Neural cell (in vitro differentiated cells): ENCODE measurements around the gene ARMC2. TPM values are rescaled to one million over a fixed set of nuclear protein-coding genes. Genes with fewer than 3 reads are reported as not detected.

ENCODE experiments used
- H2AFZ ChIP-seq: fragments of 200-600, 300-800 bp; sonication (generic), shearing (Covaris generic); 2 replicates; pipeline ENCODE4 v1.6.0; 2014; ENCODE audit warnings: low read depth, mild to moderate bottlenecking, antibody characterized with exemption, low read length, moderate library complexity
- H3F3A ChIP-seq: fragments of 200-600 bp; shearing (Covaris generic); 2 replicates; pipeline ENCODE4 v1.6.1; 2016; ENCODE audit warnings: mild to moderate bottlenecking, moderate library complexity, mixed read lengths, antibody characterized with exemption, low read length; ENCODE audit not compliant: insufficient read depth, poor library complexity, severe bottlenecking
- H3K27ac ChIP-seq: fragments of 200-600, 300-800 bp; sonication (generic), shearing (Covaris generic); 2 replicates; pipeline ENCODE4 v1.5.1; 2014; ENCODE audit warnings: mild to moderate bottlenecking, low read length, moderate library complexity
- H3K27me3 ChIP-seq: fragments of 300-800, 200-600 bp; sonication (generic), shearing (Covaris generic); 2 replicates; pipeline ENCODE4 v1.6.0; 2014; ENCODE audit warnings: mild to moderate bottlenecking, low read depth, low read length, moderate library complexity; ENCODE audit not compliant: insufficient read depth
- H3K36me3 ChIP-seq: fragments of 300-800, 200-600 bp; sonication (generic), shearing (Covaris generic); 2 replicates; pipeline ENCODE4 v1.5.1; 2014; ENCODE audit warnings: mild to moderate bottlenecking, antibody characterized with exemption, low read length, moderate library complexity; ENCODE audit not compliant: insufficient read depth
- H3K4me2 ChIP-seq: fragments of 300-800, 200-600 bp; sonication (generic), shearing (Covaris generic); 2 replicates; pipeline ENCODE4 v1.6.0; 2014; ENCODE audit warnings: mild to moderate bottlenecking, low read length
- H3K4me3 ChIP-seq: fragments of 300-800, 200-600 bp; sonication (generic), shearing (Covaris generic); 2 replicates; pipeline ENCODE4 v1.5.1; 2014; ENCODE audit warnings: mild to moderate bottlenecking, low read length, moderate library complexity
- H3K79me2 ChIP-seq: fragments of 200-600 bp; shearing (Covaris generic); replicated peaks from 2 replicates; pipeline ENCODE4 v1.6.0; 2014; ENCODE audit warnings: mild to moderate bottlenecking, low read length, moderate library complexity; ENCODE audit not compliant: insufficient read depth
- H3K9ac ChIP-seq: fragments of 300-800, 200-600 bp; sonication (generic), shearing (Covaris generic); 2 replicates; pipeline ENCODE4 v1.6.1; 2016; ENCODE audit warnings: mild to moderate bottlenecking, low read length, mixed read lengths
- H3K9me2 ChIP-seq: fragments of 200-600 bp; shearing (Covaris generic); 2 replicates; pipeline ENCODE4 v1.6.1; 2016; ENCODE audit warnings: mild to moderate bottlenecking, low read length, mixed read lengths; ENCODE audit not compliant: insufficient read depth
- H3K9me3 ChIP-seq: fragments of 200-600, 300-800 bp; sonication (generic), shearing (Covaris generic); 2 replicates; pipeline ENCODE4 v1.6.1; 2016; ENCODE audit warnings: mild to moderate bottlenecking, mixed run types, low read length, moderate library complexity, mixed read lengths
- H4K20me1 ChIP-seq: fragments of 200-600 bp; shearing (Covaris generic); 2 replicates; pipeline ENCODE4 v1.6.1; 2016; ENCODE audit warnings: mild to moderate bottlenecking, mixed run types; ENCODE audit not compliant: insufficient read depth
- CTCF ChIP-seq: fragments of 450-650 bp; IDR thresholded peaks from 2 replicates; pipeline ENCODE4 v1.5.1; 2014; ENCODE audit warnings: antibody characterized with exemption, mild to moderate bottlenecking, moderate library complexity; ENCODE audit not compliant: poor library complexity, severe bottlenecking
- EP300 ChIP-seq: fragments of 450-650 bp; conservative IDR thresholded peaks from 2 replicates; pipeline ENCODE4 v1.6.1; 2014; ENCODE audit warnings: antibody characterized with exemption, mild to moderate bottlenecking, moderate library complexity; ENCODE audit not compliant: poor library complexity, severe bottlenecking
- EZH2 ChIP-seq: fragments of 200-600, 300-800 bp; shearing (Covaris generic), sonication (generic); IDR thresholded peaks from 2 replicates; pipeline ENCODE4 v1.6.1; 2014; ENCODE audit warnings: antibody characterized with exemption, low read length, borderline replicate concordance, mild to moderate bottlenecking; ENCODE audit not compliant: insufficient read depth, poor library complexity, severe bottlenecking
- MXI1 ChIP-seq: fragments of 450-650 bp; conservative IDR thresholded peaks from 2 replicates; pipeline ENCODE4 v1.6.1; 2014; ENCODE audit warnings: antibody characterized with exemption, mild to moderate bottlenecking; ENCODE audit not compliant: poor library complexity, severe bottlenecking
- RAD21 ChIP-seq: fragments of 450-650 bp; conservative IDR thresholded peaks from 2 replicates; pipeline ENCODE4 v1.6.1; 2014; ENCODE audit warnings: antibody characterized with exemption, mild to moderate bottlenecking, moderate library complexity
- REST ChIP-seq: IDR thresholded peaks from 2 replicates; pipeline ENCODE4 v1.6.1; 2012; ENCODE audit warnings: borderline replicate concordance
- SMC3 ChIP-seq: fragments of 450-650 bp; conservative IDR thresholded peaks from 2 replicates; pipeline ENCODE4 v1.6.1; 2014; ENCODE audit warnings: antibody characterized with exemption, mild to moderate bottlenecking, moderate library complexity; ENCODE audit not compliant: poor library complexity
- TAF1 ChIP-seq: IDR thresholded peaks from 2 replicates; pipeline ENCODE4 v1.6.1; 2012; ENCODE audit warnings: low read depth
- polyA plus RNA-seq: library from polyadenylated mRNA; depleted of rRNA; stranded (reverse); fragments of >200 nt; gene quantifications from 2 replicates; pipeline ENCODE4 v1.2.3, GENCODE V29; 2014

The ARMC2 gene
- polyA plus RNA-seq, 1 donor from 2014 or later = 18.6 TPM

GRCh38 chr6:108870357-108870756 is 22.1 kb downstream of the ARMC2 start:
- no peaks in the 10 kb centered on the region for H3F3A ChIP-seq
- TF ChIP-seq RAD21 (no peak), EP300 (no peak), REST (no peak), SMC3 (no peak), EZH2 (no peak), MXI1 (no peak), TAF1 (no peak)

GRCh38 chr6:108872141-108872557 is 23.9 kb downstream of the ARMC2 start:
- Histone ChIP-seq H3K4me3 (no peak overlapping the region), H4K20me1 (no peaks in the 10 kb centered on the region), H3K9me2 (no peaks in the 10 kb centered on the region), H3K9me3 (no peaks in the 10 kb centered on the region), H2AFZ (no peak overlapping the region), H3K27ac (no peak overlapping the region), H3K79me2 (no peaks in the 10 kb centered on the region), H3K4me2 (no peak overlapping the region), H3K27me3 (no peaks in the 10 kb centered on the region), H3K36me3 (peaks cover 7% of the 10 kb centered on the region), H3K9ac (no peak overlapping the region), H3F3A (no peaks in the 10 kb centered on the region)
- no peak for TF ChIP-seq REST
- TF ChIP-seq MXI1 = no peak
- no peak for TF ChIP-seq CTCF
- no peak for TF ChIP-seq RAD21
- TF ChIP-seq EZH2 = no peak

More at GRCh38 chr6:108870357-108870756, 22.1 kb downstream of the ARMC2 start:
- H3K36me3 ChIP-seq = peaks cover 7% of the 10 kb centered on the region
- no peaks in the 10 kb centered on the region for H4K20me1 ChIP-seq
- no peak overlapping the region for H3K9ac ChIP-seq
- H3K79me2 ChIP-seq = no peaks in the 10 kb centered on the region
- no peak overlapping the region for H3K27ac ChIP-seq
- no peaks in the 10 kb centered on the region for H3K27me3 ChIP-seq
- H3K4me3 ChIP-seq = no peak overlapping the region
- H3K9me2 ChIP-seq = no peaks in the 10 kb centered on the region
- H3K9me3 ChIP-seq = no peaks in the 10 kb centered on the region
- no peak overlapping the region for H3K4me2 ChIP-seq
- no peak overlapping the region for H2AFZ ChIP-seq
